Measurements from ENCODE around the gene TCTN1.

TCTN1 gene

GRCh38 chr12:110696283-110696682 lies 82.4 kb downstream of the TCTN1 start:
- no peaks in the 10 kb centered on the region for H4K20me1 ChIP-seq (ENCODE audit: insufficient read depth, low read length)
- H3K27me3 ChIP-seq (ENCODE audit: insufficient read depth, low read length, poor library complexity): no peaks in the 10 kb centered on the region
- no peaks in the 10 kb centered on the region for H3K4me1 ChIP-seq (ENCODE audit: insufficient read depth, low read length)
- TF ChIP-seq EZH2 (IDR thresholded peaks at IDR 0.05; ENCODE audit: borderline replicate concordance, low read depth, low read length, severe bottlenecking) (no peak), CTCF (IDR thresholded peaks at IDR 0.05; ENCODE audit: borderline replicate concordance, extremely low read depth, low read length, poor library complexity, severe bottlenecking) (no peak)
- H3K9me3 ChIP-seq (ENCODE audit: insufficient read depth, low read length, severe bottlenecking): no peaks in the 10 kb centered on the region
- DNase-seq (no peak), ATAC-seq (ENCODE audit: insufficient read depth, low read depth) (no peak)
- no peak overlapping the region for H3K9ac ChIP-seq (ENCODE audit: low read depth, low read length)
- no peaks in the 10 kb centered on the region for H3K79me2 ChIP-seq (ENCODE audit: insufficient read depth, low read length)
- H3K36me3 ChIP-seq (ENCODE audit: insufficient read depth, low read length): no peaks in the 10 kb centered on the region
- H3K27ac ChIP-seq (ENCODE audit: low read length): no peak overlapping the region
- no peak overlapping the region for H3K4me2 ChIP-seq (ENCODE audit: insufficient read depth, low read length)
- H3K4me3 ChIP-seq (ENCODE audit: low read depth in 1 of 2, low read length in 2 of 2): no peak overlapping the region
- H2AFZ ChIP-seq (ENCODE audit: low read depth, low read length): no peak overlapping the region

DNA sequence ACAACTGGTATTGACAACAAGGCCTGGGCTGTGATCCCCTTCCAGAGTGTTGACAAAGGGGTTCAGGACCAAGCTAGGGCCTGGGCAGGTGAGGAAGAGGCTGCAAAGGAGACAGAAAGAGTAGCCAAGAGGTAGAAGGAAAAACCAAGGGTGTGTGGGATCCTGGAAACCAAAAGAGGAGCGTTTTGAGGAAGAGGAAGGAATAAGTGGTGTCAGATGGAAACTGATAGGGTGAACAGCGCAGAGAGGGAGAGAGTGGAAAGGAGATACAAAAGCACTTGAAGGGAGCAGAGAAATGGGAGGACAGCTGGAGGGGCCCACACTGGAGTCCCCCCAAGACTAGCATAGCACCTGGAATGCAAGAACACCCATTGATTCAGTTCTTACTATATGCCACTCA lies 83.3 kb downstream of the TCTN1 start:
- H3K4me3 ChIP-seq (ENCODE audit: low read depth in 1 of 2, low read length in 2 of 2): no peak overlapping the region
- H3K4me1 ChIP-seq (ENCODE audit: insufficient read depth, low read length): no peaks in the 10 kb centered on the region
- no peak for DNase-seq
- no peaks in the 10 kb centered on the region for H3K79me2 ChIP-seq (ENCODE audit: insufficient read depth, low read length)
- no peak overlapping the region for H3K4me2 ChIP-seq (ENCODE audit: insufficient read depth, low read length)
- H3K27ac ChIP-seq (ENCODE audit: low read length): no peak overlapping the region
- H3K27me3 ChIP-seq (ENCODE audit: insufficient read depth, low read length, poor library complexity): no peaks in the 10 kb centered on the region
- H3K9me3 ChIP-seq (ENCODE audit: insufficient read depth, low read length, severe bottlenecking): no peaks in the 10 kb centered on the region
- ATAC-seq (ENCODE audit: insufficient read depth, low read depth): no peak
- H4K20me1 ChIP-seq (ENCODE audit: insufficient read depth, low read length): no peaks in the 10 kb centered on the region
- H2AFZ ChIP-seq (ENCODE audit: low read depth, low read length): no peak overlapping the region
- no peak overlapping the region for H3K9ac ChIP-seq (ENCODE audit: low read depth, low read length)
- H3K36me3 ChIP-seq (ENCODE audit: insufficient read depth, low read length): no peaks in the 10 kb centered on the region
- TF ChIP-seq EZH2 (IDR thresholded peaks at IDR 0.05; ENCODE audit: borderline replicate concordance, low read depth, low read length, severe bottlenecking) (no peak), CTCF (IDR thresholded peaks at IDR 0.05; ENCODE audit: borderline replicate concordance, extremely low read depth, low read length, poor library complexity, severe bottlenecking) (no peak)

DNA sequence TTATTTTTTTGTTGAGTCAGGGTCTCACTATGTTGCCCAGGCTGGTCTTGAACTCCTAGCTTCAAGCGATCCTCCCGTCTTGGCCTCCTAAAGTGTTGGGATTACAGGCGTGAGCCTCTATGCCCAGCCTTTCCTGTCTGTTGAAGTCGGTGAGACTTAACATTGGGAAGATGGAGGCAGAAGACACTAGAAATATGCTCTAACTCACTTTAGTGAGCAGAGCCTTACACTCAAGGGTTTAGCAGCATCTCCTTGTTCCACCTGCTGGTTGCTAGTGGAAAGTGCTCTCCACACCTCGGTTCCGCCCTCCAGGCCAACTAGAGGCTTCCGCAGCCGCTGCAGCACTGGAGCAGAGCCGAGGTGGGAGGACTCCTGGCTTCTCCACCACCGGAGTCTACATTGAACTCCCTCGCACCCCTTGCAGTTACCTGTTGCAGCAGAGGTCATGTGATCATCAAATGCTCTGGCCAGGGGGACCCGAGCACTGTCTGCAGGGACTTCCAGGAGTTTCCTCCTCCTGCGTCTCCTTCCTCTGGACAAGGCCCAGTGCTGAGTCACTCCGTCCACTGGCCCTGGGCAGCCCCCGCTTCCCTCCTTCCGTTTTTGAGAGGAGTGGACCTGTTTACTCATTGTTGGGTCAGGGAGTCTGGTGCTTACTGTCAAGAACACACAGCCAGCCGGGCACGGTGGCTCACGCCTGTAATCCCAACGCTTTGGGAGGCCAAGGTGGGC lies 84.4 kb downstream of the TCTN1 start:
- peak overlapping the region; percentile 3; the same call in 1 of the 2 replicates for H2AFZ ChIP-seq (ENCODE audit: low read depth, low read length)
- no peaks in the 10 kb centered on the region for H3K27me3 ChIP-seq (ENCODE audit: insufficient read depth, low read length, poor library complexity)
- H3K79me2 ChIP-seq (ENCODE audit: insufficient read depth, low read length): no peaks in the 10 kb centered on the region
- TF ChIP-seq CTCF (IDR thresholded peaks at IDR 0.05; ENCODE audit: borderline replicate concordance, extremely low read depth, low read length, poor library complexity, severe bottlenecking) (peak; percentile 71), EZH2 (IDR thresholded peaks at IDR 0.05; ENCODE audit: borderline replicate concordance, low read depth, low read length, severe bottlenecking) (no peak)
- H3K9ac ChIP-seq (ENCODE audit: low read depth, low read length): no peak overlapping the region
- no peaks in the 10 kb centered on the region for H4K20me1 ChIP-seq (ENCODE audit: insufficient read depth, low read length)
- H3K9me3 ChIP-seq (ENCODE audit: insufficient read depth, low read length, severe bottlenecking): no peaks in the 10 kb centered on the region
- DNase-seq (peak; percentile 53), ATAC-seq (ENCODE audit: insufficient read depth, low read depth) (peak; percentile 89)
- H3K4me1 ChIP-seq (ENCODE audit: insufficient read depth, low read length): no peaks in the 10 kb centered on the region
- H3K4me3 ChIP-seq (ENCODE audit: low read depth in 1 of 2, low read length in 2 of 2): no peak overlapping the region
- no peaks in the 10 kb centered on the region for H3K36me3 ChIP-seq (ENCODE audit: insufficient read depth, low read length)
- no peak overlapping the region for H3K4me2 ChIP-seq (ENCODE audit: insufficient read depth, low read length)
- no peak overlapping the region for H3K27ac ChIP-seq (ENCODE audit: low read length)
